ENCODE data around the gene PIAS4.
"Not testable (repeated sequence)": the region's sequence is repeated elsewhere in the genome, so short reads cannot be mapped to it uniquely, and the experiment has no call there.

PIAS4 gene, protein sequence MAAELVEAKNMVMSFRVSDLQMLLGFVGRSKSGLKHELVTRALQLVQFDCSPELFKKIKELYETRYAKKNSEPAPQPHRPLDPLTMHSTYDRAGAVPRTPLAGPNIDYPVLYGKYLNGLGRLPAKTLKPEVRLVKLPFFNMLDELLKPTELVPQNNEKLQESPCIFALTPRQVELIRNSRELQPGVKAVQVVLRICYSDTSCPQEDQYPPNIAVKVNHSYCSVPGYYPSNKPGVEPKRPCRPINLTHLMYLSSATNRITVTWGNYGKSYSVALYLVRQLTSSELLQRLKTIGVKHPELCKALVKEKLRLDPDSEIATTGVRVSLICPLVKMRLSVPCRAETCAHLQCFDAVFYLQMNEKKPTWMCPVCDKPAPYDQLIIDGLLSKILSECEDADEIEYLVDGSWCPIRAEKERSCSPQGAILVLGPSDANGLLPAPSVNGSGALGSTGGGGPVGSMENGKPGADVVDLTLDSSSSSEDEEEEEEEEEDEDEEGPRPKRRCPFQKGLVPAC

DNA sequence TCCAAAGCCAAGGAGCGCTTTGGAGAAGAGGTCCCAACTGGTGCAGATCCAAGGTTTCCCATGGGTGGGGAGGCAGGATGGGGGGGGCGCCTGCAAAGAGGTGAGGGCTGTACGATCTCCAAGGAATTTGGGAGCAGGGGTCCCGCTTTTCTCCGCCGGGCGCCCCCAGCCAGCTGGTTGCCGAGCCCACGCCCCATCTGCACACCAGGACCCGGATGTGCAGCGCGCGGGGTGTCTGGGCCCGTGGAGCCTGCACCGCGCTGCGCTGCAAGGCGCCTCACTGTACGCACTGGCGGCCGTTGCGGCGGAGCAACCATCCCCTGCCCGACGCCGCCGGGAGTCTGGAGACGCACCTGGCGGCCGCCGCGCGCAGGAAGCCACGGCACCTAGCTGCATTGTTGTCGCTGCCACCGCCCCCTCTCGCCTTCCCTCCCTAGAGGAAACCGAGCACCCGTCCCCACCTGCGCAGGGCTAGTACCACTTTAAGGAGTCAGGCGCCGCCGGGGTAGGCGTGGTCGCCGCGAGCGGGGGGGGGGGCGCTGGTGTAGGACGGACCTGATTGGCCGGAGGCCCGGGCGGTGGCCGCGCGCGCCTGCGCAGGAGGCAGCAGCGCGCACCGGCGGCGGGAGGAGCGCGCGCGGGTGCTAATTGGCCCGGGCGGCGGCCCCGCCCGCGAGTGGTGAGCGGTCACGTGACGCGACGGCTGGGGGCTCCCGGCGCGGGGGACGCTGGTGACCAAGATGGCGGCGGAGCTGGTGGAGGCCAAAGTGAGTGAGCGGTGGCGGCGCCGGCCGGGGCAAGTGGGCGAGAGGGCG is at the start of gene PIAS4:
TSS of gene PIAS4 (plus strand) at position 716 of the 815 bp plus-strand sequence. CDS start at position 741, 25 bp downstream.
- peak; percentile 91 for DNase-seq (ENCODE audit: low spot score)

DNA sequence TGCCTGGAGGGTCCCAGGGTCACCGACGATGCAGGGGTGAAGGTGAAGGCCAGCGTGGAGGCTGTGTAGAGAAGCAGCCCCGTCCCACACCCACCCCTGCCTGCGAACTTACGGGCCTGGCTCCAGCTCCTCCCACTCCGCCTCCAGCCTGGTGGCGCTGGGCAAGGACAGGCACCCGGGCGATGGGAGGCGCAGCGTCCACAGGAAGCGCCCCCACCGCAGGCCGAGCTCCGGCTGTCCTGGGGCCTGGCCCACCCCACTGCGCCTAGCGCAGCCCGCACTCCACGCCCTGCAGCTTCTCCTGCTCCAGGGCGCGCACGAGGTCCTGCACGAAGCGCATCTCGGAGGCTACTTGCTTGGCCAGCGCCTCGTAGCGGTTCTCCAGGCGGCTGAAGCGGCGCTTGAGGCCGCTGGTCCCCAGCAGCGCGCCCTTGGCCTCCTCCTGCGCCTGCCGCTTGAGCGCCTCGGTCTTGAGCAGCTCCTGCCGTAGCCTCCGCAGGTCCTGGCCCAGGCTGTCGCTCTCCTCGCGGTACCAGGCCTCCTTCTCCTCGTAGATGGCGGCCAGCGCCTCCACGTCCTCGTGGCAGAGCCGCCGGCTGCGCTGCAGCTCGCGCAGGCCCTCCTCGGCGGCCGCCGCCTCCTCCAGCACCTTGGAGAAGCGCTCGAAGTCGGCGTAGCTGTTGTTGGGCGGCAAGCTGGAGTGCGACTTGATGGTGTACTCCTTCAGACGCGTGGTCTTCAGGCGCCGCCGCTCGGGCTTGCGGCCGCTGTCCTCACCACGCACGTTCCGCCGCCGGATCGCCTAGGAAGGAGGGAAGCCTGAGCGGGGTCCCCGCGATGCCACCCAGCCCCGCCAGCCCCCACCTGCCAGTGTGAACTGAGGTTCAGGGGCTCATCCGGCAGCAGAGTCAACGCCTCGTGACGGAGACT is 48.4 kb upstream of the PIAS4 start:
- DNase-seq (ENCODE audit: low spot score) = no peak

DNA sequence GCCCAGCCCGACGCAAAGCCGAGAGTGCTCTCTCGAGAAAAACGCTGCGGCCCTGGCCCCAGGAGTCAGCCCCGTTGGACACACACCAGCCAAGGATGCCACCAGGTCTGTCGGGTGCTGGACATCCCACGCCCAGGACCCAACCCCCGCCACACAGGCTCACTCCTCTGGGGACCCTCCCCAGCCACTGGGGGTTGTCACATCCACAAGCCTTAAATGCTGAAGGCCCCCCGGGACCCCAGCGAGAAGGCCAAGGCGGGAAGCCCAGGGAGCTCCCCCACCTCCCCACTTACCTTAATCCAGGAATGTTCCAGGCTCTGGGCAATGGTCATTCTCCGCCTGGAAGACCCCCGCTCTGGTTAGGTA is 47.8 kb upstream of the PIAS4 start:
- no peak for DNase-seq (ENCODE audit: low spot score)

DNA sequence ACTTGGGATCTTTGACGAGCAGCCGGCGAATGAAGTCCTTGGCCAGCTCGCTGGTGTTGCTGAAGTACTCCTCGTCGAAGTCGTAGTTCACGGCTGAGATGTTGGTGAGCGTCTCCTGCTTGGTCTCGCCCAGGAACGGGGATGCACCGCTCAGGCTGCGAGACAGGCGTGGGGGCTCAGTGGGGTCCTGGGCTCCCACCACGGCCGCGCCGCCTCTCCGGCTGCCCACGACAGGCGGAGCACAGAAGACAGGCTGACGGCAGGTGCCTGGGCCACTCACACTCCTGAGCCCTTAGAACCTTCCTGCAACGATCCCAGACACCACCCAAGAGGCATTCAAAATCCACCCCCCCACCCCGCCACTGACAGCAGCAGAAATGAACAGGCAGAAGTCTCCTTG is 46.5 kb upstream of the PIAS4 start:
- DNase-seq (ENCODE audit: low spot score) = no peak

DNA sequence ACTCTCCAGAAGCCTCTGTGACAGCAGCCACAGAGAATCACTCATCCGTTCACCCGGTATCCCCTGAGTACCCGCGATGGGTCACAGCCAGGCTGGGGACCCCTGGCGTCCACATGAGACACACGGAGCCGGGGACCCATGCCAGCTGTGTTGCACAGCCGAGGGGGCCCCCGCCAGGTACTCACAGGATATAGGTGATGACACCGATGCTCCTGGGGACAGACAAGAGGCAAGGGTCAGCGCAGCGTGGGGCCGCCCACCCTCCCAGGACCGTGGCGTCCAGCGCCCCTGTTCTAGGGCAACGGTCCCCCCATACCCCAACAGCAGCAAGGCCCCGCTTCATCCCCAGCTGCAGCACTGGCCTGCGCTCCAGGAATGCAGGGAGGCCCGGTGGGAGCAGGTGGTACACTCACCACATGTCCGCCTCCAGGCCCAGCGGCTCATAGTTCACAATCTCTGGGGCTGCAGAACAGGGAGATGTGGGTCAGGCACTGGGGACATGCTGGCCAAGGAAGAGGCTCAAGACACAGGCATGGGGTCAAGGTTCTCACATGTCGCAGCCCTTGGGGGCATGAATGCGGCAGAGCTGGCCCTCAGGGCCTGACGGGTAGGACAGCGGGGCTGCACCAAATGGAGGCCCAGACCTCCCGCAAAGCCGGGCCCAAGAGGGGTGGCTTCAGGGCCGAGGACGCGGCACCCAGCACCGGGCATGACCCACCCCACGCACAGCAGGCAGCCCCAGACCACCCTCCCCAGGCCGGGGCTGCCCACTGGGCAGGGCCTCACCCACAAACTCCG is 43.9 kb upstream of the PIAS4 start:
- DNase-seq (ENCODE audit: low spot score) = no peak

DNA sequence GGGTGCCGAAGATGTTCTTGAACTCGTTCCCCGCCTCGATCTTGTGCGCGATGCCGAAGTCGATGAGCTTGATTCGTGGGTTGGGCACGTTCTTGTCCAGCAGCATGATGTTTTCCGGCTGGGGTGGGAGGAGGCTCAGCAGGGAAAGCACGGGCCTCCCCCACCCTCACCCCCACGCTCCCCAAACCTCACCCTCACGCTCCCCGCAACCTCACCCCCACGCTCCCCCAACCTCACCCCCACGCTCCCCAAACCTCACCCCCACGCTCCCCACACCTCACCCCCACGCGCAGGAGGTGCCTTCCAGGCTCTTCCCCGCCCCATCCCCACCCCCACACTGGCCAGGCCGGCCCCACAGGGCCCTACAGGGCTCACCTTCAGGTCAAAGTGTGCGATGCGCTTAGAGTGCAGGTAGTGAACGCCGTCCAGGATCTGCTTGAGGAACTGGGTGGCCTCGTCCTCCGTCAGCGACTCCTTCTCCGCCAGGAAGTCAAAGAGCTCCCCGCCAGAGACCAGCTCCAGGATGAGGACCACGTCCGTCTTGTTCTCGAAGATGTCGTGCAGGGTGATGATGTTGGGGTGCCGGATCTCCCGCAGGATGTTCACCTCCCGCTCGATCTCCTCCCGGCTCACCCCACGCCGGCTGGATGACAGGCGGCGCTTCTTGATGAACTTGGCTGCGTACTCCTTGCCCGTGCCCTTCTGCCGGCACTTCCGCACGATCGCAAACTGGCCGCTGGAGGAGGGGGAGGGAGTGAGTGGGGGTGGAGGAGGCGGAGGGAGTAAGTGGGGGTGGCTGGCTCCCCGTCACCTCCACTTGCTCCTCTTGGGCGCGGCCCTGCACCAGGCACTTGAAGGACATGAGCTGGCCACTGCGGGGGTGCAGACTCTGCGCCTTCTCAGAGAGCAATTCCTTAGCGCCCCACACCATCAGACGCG is 43.0 kb upstream of the PIAS4 start:
- no peak for DNase-seq (ENCODE audit: low spot score)

DNA sequence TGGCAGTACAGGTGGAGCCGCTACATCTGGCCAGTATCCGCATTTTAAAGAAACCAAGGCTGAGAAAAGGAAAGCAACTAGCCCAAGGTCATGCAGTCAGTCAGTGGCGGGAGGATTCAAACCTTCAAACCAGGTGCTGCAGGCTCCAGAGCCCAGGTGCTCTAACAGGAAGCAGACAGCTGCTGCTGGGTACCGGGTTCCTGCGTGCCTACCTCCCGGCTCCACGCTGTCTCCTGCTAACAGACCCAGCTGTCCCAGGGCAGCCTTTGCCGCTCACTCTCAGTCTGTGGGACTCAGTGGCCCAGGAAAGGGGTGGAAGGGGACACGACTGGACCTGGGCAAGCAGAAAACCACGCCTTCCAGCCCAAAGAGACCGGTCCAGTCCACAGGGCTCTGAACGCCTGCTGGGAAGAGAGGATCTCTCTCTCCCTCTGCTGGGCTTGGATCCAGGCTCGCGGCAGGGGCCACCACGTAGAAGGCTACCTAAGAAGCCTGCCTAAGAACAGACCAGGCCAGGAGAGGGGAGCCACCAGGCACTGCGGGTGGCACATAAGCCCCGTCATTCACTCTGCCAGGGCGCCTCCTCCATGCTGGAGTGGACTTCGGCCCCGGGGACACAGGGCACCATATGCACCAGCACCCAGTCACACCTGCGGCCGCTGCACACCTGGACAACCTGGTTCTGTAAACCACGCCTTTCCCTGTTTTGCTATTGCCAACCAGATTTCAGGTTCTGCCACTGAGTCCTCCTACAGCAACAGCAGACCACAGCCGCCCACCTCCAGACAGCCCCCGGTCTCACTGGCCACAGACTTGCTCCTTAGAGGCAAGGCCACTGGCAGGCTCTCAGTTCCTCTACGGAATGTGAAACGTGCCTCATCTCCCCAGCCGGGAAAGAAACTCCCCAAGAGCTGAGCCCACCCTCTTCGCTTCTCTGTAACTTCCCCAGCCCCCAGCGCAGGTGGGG is 41.2 kb upstream of the PIAS4 start:
- DNase-seq (ENCODE audit: low spot score) = no peak

DNA sequence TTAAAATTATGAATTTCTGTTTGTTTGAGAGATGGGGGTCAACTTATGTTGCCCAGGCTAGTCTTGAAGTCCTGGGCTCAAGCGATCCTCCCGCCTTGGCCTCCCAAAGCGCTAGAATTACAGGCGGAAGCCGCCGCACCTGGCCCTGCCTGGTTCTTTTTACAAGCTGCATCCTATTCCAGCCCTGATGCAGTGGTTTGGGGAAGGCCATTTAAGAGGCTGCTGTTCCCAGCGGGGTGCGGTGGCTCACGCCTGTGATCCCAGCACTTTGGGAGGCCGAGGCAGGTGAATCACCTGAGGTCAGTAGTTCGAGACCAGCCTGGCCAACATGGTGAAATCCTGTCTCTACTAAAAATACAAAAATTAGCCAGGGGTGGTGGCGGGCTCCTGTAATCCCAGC is 39.6 kb upstream of the PIAS4 start:
- DNase-seq (ENCODE audit: low spot score) = not testable (repeated sequence)

DNA sequence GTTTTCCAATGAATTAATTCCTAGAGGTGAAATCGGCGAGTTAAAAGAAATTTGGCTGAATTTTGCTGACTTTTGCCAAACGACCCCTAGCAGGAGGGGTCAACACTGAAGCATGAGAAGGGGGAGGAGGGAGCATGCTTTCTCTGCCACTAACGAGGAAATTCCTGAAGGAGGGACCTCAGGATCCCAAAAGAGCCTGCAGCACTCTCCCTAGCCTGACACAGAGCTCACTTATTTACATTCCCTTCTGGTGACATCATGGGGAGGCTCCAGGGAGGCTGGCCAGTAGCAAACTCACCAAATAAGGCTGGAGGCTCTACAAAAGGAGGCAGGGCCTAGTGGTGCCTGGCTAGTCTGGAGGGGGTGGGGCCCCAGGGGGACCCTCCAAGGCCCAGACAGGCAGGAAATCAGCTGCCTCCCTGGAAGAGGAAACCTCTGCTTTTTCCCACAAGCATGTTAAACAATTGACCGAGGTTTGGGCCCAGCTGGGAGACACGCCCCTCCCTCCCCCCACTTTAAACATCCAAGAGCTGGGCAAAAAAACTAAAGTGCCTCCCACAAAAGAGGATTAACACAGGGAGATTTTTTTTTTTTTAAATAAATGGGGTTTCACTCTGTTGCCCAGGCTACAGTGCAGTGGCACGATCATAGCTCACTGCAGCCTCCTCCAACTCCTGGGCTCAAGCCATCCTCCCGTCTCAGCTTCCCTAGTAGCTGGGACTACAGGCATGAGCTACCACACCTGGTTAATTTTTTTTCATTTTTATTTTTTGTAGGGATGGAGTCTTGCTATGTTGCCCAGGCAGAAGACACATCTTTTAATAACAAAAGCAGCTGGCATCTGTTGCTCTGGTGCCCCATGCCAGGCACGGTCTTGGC is 38.7 kb upstream of the PIAS4 start:
- peak; percentile 83 for DNase-seq (ENCODE audit: low spot score)

DNA sequence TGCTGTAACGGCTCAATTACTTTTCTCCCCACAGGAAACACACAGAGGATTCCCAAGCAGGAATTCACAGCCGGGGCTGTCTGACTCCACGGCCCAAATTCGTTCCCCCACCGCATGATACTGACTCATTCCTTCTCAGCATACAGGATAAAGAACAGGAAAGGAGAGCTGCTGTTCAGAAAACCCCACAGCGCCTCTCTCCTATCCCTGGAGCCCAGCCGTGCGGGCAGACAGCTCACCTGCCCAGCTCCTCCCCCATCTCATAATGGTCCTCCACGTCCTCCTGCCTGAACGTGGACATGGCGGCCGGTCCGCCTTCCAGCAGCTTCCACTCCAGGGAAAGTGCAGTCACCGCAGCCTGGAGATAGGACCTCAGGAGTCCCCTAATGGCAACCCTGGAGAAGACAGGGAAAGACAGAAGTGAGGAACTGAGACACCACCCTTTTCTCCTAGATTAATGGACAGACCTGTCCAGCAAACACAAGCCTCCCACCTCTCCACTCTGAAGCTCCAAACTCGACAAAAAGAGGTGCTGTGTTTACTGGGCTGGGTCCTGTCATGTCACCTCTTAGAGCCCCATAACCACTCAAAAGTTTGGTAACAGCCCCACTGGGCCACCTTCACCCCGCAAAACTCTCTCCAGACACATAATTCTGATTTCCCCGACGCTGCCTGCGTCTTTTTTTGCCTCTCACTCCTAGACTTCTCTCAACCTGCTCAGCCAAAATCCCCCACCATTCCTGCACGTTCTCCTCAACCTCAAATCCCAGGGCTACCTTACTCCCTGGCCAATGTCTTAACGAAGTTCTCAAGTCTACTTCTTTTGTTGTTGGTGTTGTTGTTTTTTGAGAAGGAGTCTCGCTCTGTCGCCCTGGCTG is 37.9 kb upstream of the PIAS4 start:
- no peak for DNase-seq (ENCODE audit: low spot score)

DNA sequence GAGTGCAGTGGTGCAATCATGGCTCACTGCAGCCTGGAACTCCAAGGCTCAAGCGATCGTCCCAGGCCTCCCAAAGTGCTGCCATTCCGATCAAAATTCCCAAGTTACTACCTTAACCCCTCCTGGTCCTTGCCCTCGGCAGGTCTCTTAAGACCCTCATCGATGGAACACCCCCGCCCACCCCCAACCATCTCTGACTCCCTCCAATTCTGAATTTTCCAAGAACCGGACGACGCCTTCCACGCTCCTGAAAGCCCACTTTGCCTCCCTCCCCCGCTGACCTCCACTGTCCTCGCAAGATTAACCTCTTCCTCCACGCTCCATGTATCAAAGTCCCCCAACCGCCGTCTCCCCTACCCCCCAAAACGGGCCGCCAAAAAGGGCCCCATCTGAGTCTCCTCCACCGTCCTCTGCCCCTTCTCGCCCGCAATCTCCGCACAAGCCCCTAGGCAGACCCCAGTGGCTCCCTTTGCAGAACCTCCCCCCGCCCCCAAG is 37.2 kb upstream of the PIAS4 start:
- no peak for DNase-seq (ENCODE audit: low spot score)

DNA sequence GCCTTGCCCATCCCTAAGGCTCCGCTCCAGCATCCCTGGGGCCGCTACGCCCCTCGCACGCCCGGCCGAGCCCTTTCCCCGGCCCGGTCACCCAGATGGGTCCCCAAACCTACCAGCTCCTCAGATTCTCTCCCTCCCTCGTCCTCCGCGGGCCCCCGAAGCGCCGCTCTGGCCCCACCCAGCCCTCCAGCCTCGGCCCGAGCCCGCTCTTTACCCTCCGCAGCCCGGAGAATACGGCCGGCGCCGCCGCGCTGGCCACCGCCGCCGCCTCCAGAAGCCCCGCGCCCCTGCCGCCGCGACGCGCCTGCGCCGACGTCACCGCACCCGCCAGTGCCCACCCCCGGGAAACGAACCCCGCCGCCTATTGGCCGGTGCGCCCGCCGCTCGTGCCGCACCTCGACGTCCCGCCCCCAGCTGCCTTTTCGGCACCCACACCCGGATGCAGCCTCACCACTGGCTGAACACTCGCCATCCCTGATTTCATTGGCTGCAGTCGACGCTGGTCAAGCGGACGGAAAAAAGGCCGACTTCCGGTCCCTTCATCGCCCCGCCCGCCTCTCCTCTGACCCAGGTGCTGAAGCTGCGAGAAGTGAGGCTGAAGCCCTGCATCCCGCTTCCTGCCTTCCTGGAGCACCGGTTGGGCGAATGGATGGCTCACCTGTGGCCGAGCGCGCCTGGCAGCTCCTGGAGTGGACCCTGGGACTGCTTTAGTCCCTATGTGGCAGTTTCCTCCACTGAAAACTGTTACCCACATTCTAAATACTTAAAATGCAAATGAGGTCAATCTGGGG is 36.5 kb upstream of the PIAS4 start, which contains the start of gene DAPK3:
TSS of gene DAPK3 (minus strand) at position 292 of the 791 bp plus-strand sequence. CDS start 1,364 bp downstream, outside the sequence.
- peak; percentile 99 for DNase-seq (ENCODE audit: low spot score)

DNA sequence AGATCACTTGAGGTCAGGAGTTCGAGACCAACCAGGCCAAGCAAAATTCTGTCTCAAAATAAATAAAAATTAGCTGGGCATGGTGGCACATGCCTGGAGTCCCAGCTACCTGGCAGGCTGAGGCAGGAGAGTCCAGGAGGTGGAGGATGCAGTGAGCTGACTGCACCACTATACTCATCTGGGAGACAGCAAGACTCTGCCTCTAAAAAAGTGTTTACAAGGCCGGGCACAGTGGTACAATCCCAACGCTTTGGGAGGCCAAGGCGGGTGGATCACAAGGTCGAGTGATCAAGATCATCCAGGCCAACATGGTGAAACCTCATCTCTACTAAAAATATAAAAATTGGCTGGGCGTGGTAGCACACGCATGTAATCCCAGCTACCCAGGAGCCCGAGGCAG is 32.4 kb upstream of the PIAS4 start:
- DNase-seq (ENCODE audit: low spot score) = no peak

DNA sequence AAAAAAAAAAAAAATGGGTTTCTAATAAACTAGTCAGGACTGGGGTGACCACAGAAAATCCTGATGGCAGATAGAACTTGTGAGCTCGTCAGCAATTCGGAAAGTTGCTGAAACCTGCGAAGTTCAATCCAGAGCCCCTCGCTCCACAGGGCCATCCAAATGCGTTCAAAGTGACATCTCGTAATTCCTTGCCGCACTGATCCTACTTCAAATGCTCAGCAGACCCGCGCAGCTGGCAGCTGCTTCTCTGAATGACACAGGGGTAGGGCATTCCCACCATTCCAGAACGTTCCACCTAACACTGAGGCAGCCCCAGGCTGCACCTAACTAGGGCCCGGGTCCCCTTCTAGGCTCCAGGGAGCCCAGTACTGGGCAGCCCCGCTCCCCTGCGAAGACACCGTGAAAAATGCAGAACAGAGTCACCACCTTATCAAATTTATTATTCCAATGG is 31.9 kb upstream of the PIAS4 start:
- DNase-seq (ENCODE audit: low spot score) = no peak

DNA sequence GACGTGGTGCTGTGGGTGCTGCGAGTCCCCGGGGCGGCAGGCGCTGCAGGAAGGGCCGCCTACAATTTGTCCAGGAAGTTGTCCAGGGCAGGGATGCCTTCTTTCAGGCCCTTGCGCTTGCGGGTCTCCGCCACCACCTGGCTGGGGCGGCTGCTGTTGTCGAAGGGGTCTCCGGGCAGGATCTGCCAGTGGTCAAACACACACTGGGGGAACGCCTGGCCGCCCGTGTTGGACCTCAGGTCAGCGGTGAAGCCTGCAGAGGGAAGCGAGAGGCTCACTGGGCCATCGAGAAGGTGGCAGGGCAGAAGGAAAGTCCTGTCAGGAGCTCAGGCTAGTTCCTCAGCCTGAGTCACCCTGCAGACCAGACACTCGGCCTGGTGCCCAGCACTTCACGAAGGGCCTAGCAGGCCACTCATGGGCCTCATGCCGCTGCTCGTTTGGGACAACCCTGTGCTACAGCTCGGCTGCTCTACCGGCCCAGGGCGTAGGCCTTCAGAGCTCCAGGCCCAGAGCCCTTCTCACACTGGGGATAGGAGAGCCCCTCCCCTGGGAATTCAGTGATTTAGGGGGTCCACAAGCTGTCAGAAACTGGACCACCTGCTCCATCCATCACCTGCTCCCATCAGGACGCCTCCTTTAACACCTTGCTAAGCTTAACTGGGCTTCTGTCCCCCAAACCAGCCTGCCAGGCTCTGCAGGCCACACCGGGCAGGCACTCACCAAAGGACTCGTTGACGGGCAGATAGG is 30.9 kb upstream of the PIAS4 start:
- no peak for DNase-seq (ENCODE audit: low spot score)

Data from cerebellar cortex (tissue), 1 donor.